Stimulated activated naive CD8-positive, alpha-beta T cell treated with anti-CD3 and anti-CD28 coated beads, Interleukin-15, Interleukin-2, amounts not matched to agents 100 ng/mL and 50 ng/mL, for 24 hours (primary cell): ENCODE data around the gene CLMN.
"Not testable (repeated sequence)": the region's sequence is repeated elsewhere in the genome, so short reads cannot be mapped to it uniquely, and the experiment has no call there.

Experiments
- H3K27ac Mint-ChIP-seq: one replicate; pipeline ENCODE4 v1.8.0; 2021; ENCODE audit warnings: mild to moderate bottlenecking, mixed read lengths
- H3K27me3 Mint-ChIP-seq: one replicate; pipeline ENCODE4 v1.8.0; 2021; ENCODE audit warnings: mixed read lengths
- H3K36me3 Mint-ChIP-seq: one replicate; pipeline ENCODE4 v1.8.0; 2021; ENCODE audit warnings: low read depth, mixed read lengths
- H3K4me1 Mint-ChIP-seq: one replicate; pipeline ENCODE4 v1.8.0; 2021; ENCODE audit warnings: low read depth, mixed read lengths
- H3K4me3 Mint-ChIP-seq: one replicate; pipeline ENCODE4 v1.8.0; 2021; ENCODE audit warnings: mild to moderate bottlenecking, mixed read lengths
- H3K9me3 Mint-ChIP-seq: one replicate; pipeline ENCODE4 v1.8.0; 2021; ENCODE audit warnings: mixed read lengths

Gene CLMN

GRCh38 chr14:95217391-95217900, 102.3 kb downstream of the CLMN start:
- Mint-ChIP-seq H3K27me3 (no peaks in the 10 kb centered on the region), H3K27ac (no peak overlapping the region), H3K36me3 (no peaks in the 10 kb centered on the region), H3K4me3 (no peak overlapping the region), H3K9me3 (no peaks in the 10 kb centered on the region), H3K4me1 (no peaks in the 10 kb centered on the region)

- Mint-ChIP-seq H3K36me3 (no peaks in the 10 kb centered on the region), H3K4me1 (no peaks in the 10 kb centered on the region), H3K27me3 (no peaks in the 10 kb centered on the region), H3K27ac (no peak overlapping the region), H3K9me3 (no peaks in the 10 kb centered on the region), H3K4me3 (no peak overlapping the region)
Measured at GRCh38 chr14:95216008-95216407, 103.7 kb downstream of the CLMN start.

GRCh38 chr14:95215094-95215725, 104.5 kb downstream of the CLMN start:
- Mint-ChIP-seq H3K27ac (no peak overlapping the region), H3K9me3 (no peaks in the 10 kb centered on the region), H3K4me1 (no peaks in the 10 kb centered on the region)

GRCh38 chr14:95213774-95214173, 105.9 kb downstream of the CLMN start:
- no peaks in the 10 kb centered on the region for H3K36me3 Mint-ChIP-seq
- no peak overlapping the region for H3K4me3 Mint-ChIP-seq
- no peaks in the 10 kb centered on the region for H3K9me3 Mint-ChIP-seq
- no peaks in the 10 kb centered on the region for H3K4me1 Mint-ChIP-seq
- no peak overlapping the region for H3K27ac Mint-ChIP-seq
- no peaks in the 10 kb centered on the region for H3K27me3 Mint-ChIP-seq

More at GRCh38 chr14:95215094-95215725, 104.5 kb downstream of the CLMN start:
- Mint-ChIP-seq H3K27me3 (no peaks in the 10 kb centered on the region), H3K36me3 (no peaks in the 10 kb centered on the region), H3K4me3 (no peak overlapping the region)

DNA sequence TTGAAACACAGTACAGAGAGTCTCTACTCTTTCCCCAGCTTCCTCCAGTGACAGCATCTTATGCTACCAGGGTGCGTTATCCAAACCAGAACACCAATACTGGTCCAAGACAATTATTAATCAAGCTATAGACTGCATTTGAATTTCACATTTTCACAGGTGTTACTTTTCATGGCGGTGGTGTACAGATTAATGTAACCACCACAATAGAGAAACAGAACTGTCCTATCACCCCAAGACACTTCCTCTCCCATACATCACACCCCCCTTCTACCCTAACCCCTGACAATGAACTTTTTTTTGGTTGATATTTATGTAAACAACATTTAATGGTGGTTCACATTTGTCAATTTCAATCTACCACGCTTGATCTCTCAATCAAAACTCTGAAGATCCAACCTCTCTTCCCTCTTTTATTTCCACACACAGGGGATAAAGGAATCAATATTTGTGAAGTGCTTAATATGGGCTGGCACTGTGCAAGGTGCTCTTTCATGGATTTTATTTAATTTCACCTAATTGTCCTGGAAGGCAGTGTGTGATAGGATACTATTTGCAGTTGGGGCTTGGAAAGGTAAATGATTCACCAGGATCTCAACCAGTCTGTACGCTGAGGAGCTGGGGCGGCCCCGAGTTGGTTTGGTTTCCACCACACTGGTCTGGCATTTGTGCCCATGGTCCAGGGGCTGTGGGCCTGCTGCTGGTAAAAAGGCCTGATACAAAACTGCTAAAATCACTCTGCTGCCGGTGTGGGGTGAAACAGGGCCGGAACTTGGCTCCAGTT, 107.8 kb downstream of the CLMN start:
- no peaks in the 10 kb centered on the region for H3K36me3 Mint-ChIP-seq
- H3K27me3 Mint-ChIP-seq, result no peaks in the 10 kb centered on the region
- no peak overlapping the region for H3K27ac Mint-ChIP-seq

DNA sequence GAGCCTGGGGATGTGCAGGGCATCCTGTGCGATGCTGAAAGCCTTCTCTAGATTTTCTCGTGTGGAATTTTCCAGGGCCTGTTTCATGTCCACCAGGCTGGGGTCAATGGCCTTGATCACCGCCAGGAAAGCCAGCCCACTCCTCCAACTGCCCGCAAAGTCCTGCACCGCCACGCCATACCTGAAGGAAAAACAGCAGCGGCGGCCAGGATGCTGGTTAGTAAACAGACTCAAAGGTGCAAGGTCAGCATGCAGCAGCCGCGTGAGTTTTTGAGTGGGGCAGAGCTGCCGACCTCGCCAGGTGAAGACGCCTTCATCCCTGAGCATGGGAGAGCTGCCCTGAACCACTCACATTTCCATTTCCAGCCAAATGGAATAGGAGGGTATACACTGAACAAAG, 109.0 kb downstream of the CLMN start:
- H3K9me3 Mint-ChIP-seq, result no peaks in the 10 kb centered on the region
- H3K36me3 Mint-ChIP-seq, result no peaks in the 10 kb centered on the region
- no peak overlapping the region for H3K4me3 Mint-ChIP-seq
- H3K4me1 Mint-ChIP-seq, result no peaks in the 10 kb centered on the region
- H3K27ac Mint-ChIP-seq, result no peak overlapping the region
- H3K27me3 Mint-ChIP-seq, result no peaks in the 10 kb centered on the region

More for the DNA sequence above, 107.8 kb downstream of the CLMN start:
- no peaks in the 10 kb centered on the region for H3K4me1 Mint-ChIP-seq
- no peak overlapping the region for H3K4me3 Mint-ChIP-seq
- no peaks in the 10 kb centered on the region for H3K9me3 Mint-ChIP-seq

- Mint-ChIP-seq H3K27me3 (no peaks in the 10 kb centered on the region), H3K4me3 (no peak overlapping the region), H3K4me1 (no peaks in the 10 kb centered on the region), H3K36me3 (no peaks in the 10 kb centered on the region), H3K27ac (no peak overlapping the region), H3K9me3 (no peaks in the 10 kb centered on the region)
Measured at GRCh38 chr14:95208598-95208997, 111.1 kb downstream of the CLMN start.

DNA sequence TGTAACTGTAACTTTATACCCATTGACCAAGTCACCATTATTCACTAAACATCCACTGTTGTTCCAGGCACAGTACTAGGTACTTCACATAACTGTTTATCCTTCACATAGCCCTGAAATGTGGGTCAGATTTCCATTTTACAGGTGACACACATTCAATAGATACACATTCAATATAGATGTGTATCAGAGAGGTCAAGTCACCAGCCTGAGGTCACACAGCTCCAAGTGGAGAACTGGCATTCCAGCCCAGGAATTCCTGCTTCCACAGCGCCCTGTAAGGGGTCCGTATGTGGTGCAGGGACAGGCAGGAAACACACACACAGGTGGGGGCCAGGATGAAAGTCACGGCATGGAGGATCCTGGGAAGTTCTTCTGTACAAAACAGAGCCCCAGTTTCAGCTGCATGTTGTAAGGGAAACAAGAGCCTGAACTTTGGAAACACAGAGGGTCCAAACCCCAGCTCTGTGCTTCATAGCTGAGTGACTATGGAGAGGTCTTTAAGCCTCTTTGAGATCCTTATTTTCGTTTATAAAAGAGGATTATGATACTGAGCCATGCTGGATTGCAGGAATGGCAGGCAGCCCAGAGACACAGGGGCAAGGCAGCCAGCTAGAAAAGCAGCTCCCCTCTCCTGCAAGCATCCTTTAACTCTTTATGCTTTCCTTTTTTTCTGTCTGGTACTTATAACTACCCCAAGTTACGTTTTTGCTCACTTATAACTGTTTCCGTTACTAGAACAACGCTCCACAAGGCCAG, 112.1 kb downstream of the CLMN start:
- H3K27me3 Mint-ChIP-seq, result no peaks in the 10 kb centered on the region
- no peaks in the 10 kb centered on the region for H3K36me3 Mint-ChIP-seq
- H3K4me1 Mint-ChIP-seq, result no peaks in the 10 kb centered on the region
- H3K9me3 Mint-ChIP-seq, result no peaks in the 10 kb centered on the region
- no peak overlapping the region for H3K4me3 Mint-ChIP-seq
- H3K27ac Mint-ChIP-seq, result no peak overlapping the region

GRCh38 chr14:95206534-95206933, 113.2 kb downstream of the CLMN start:
- Mint-ChIP-seq H3K4me3 (no peak overlapping the region), H3K36me3 (no peaks in the 10 kb centered on the region), H3K4me1 (no peaks in the 10 kb centered on the region), H3K27me3 (no peaks in the 10 kb centered on the region), H3K9me3 (no peaks in the 10 kb centered on the region), H3K27ac (no peak overlapping the region)

DNA sequence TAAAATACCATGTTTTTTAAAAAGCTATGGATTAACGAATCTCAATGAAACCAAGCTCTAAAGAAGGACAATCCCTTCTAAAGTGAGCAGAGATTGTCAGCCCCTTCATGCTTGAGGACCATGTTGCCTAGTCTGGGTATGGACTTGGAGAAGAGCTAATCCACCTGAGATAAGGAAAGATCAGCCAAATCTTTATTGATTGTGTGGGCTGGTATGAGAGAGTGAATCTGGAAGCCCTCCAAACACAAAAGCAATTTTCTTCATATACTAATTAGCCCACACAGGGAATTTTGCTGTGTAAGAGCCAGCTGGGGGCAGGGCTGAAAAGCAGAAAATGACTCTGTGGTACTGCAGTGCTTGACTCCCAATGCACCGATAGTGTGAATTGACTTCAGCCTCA, 115.0 kb downstream of the CLMN start:
- no peaks in the 10 kb centered on the region for H3K36me3 Mint-ChIP-seq
- no peaks in the 10 kb centered on the region for H3K4me1 Mint-ChIP-seq
- no peak overlapping the region for H3K4me3 Mint-ChIP-seq
- H3K27ac Mint-ChIP-seq, result no peak overlapping the region
- H3K9me3 Mint-ChIP-seq, result no peaks in the 10 kb centered on the region
- no peaks in the 10 kb centered on the region for H3K27me3 Mint-ChIP-seq

DNA sequence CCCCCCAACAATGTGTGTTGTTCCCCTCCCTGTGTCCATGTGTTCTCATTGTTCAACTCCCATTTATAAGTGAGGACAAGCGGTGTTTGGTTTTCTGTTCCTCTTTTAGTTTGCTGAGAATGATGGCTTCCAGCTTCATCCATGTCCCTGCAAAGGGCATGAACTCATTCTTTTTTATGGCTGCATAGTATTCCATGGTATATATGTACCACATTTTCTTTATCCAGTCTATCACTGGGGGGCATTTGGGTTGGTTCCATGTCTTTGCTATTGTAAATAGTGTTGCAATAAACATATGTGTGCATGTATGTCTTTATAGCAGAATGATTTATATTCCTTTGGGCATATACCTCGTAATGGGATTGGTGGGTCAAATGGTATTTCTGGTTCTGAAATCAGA, 118.0 kb downstream of the CLMN start:
- not testable (repeated sequence) for H3K27ac Mint-ChIP-seq, H3K27me3 Mint-ChIP-seq, H3K36me3 Mint-ChIP-seq, H3K9me3 Mint-ChIP-seq, H3K4me3 Mint-ChIP-seq, H3K4me1 Mint-ChIP-seq

DNA sequence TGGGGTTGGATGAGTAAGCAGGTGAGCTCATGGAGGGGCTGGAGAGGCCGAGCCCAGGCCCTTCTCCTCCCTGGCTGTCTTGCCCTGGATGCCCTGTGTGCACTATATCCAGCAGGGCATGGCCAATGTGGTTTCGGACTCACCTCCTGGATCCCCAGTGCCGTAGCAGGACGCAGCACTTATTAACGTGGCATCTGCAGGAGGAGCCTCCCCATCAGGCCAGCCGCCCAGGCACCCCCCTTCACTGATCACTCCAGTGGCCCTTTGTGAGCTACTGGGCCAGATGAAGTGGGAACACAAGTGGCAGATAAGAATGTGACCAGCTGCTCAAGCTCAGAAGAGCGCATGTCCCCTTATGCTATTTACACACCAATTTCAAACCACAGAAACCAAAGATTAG, 119.3 kb downstream of the CLMN start:
- no peaks in the 10 kb centered on the region for H3K27me3 Mint-ChIP-seq
- H3K36me3 Mint-ChIP-seq, result no peaks in the 10 kb centered on the region
- H3K4me1 Mint-ChIP-seq, result peaks cover 3% of the 10 kb centered on the region
- H3K9me3 Mint-ChIP-seq, result no peaks in the 10 kb centered on the region
- H3K4me3 Mint-ChIP-seq, result no peak overlapping the region
- H3K27ac Mint-ChIP-seq, result no peak overlapping the region

DNA sequence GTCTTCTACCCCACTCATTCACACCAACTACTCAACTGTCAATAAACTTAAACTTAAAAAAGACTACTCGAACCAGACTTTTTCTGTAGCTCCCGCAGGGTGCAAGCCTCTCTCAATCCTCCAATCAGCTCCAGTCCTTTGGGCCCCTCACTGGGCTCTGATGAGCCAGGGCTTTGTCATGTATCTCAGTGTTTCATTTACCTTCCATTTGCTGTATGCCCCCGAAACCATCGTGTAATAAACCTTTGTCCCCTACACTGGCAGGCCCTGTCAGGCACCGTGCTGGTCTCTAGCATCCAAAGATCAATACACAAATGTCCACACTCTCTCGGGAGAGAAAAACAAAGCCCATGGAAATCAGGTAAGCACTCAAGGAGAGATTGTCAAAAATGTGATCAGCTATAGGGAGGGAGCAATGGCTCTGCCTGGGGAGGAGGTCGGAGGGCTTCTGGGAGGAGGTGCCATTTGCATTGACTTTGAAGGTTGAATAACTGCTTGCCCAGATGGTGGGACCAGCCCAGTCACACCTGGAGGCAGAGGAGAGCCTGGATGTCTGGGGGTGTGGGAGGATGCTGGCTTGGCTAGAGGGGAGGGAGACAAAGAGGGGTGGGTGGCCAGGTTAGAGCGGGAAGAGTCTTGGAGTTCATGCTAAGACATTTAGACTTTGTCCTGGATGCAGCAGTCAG, 120.3 kb downstream of the CLMN start:
- no peak overlapping the region for H3K4me3 Mint-ChIP-seq
- no peaks in the 10 kb centered on the region for H3K36me3 Mint-ChIP-seq
- no peak overlapping the region for H3K27ac Mint-ChIP-seq
- H3K9me3 Mint-ChIP-seq, result no peaks in the 10 kb centered on the region
- H3K27me3 Mint-ChIP-seq, result no peaks in the 10 kb centered on the region
- H3K4me1 Mint-ChIP-seq, result peaks cover 3% of the 10 kb centered on the region

DNA sequence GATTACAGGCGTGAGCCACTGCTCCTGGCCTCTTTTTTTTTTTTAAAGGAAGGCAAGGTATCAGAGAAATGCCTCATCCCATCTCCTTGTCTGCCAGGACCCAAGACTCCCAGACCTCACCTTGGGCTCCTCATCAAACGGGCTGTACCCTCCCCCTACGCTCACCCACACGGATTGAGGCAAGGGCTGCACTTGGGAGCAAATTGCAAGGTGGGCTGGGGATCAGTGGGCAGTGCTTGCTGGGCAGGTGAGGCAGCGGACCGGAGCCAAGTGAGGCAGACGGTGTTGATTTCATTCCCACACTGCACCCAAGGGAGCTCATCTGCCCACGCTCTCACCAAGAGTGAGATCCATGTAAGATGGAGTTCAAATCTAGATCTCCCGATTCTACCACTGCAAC, 121.4 kb downstream of the CLMN start:
- Mint-ChIP-seq H3K9me3 (no peaks in the 10 kb centered on the region), H3K4me3 (no peak overlapping the region), H3K27me3 (no peaks in the 10 kb centered on the region), H3K27ac (no peak overlapping the region), H3K4me1 (peaks cover 3% of the 10 kb centered on the region), H3K36me3 (no peaks in the 10 kb centered on the region)

- H3K9me3 Mint-ChIP-seq, result no peaks in the 10 kb centered on the region
- no peaks in the 10 kb centered on the region for H3K27me3 Mint-ChIP-seq
- no peak overlapping the region for H3K4me3 Mint-ChIP-seq
- no peaks in the 10 kb centered on the region for H3K36me3 Mint-ChIP-seq
- peaks cover 3% of the 10 kb centered on the region for H3K4me1 Mint-ChIP-seq
- no peak overlapping the region for H3K27ac Mint-ChIP-seq
Measured at GRCh38 chr14:95197551-95197950, 122.2 kb downstream of the CLMN start.
